MCF 10A (cell line): ENCODE measurements around the gene NPRL2. TPM values are rescaled to one million over a fixed set of nuclear protein-coding genes. Genes with fewer than 3 reads are reported as not detected.

Source experiments
- BruUV-seq: library from RNA; stranded (reverse); fragments of 400-500 nt; replicated peaks from 2 replicates; lab custom pipeline; 2021; lab: Mats Ljungman, UMichigan
- CTCF ChIA-PET: fragments of 300-600 bp; sonication (Branson Sonifier 250); formaldehyde crosslinking; extraction: SDS; loops from one replicate; lab custom pipeline; 2021; ENCODE audit warnings: antibody characterized with exemption, inconsistent platforms; lab: Yijun Ruan, JAX
- POLR2A ChIA-PET: fragments of 300-600, 350-650 bp; sonication (Branson Sonifier 250); formaldehyde crosslinking; extraction: SDS; loops from one replicate; lab custom pipeline; 2020; ENCODE audit warnings: antibody characterized with exemption, inconsistent platforms; lab: Yijun Ruan, JAX
- DNase-seq: peaks from one replicate; pipeline ENCODE4 v3.0.0-alpha.2; 2018; ENCODE audit not compliant: unreplicated experiment
- H3K27ac Mint-ChIP-seq: one replicate; pipeline ENCODE4 v1.8.0; 2022; ENCODE audit warnings: mild to moderate bottlenecking, low read depth, mixed read lengths; ENCODE audit not compliant: unreplicated experiment
- H3K27me3 Mint-ChIP-seq: one replicate; pipeline ENCODE4 v1.8.0; 2022; ENCODE audit warnings: mixed read lengths; ENCODE audit not compliant: insufficient read depth, unreplicated experiment
- H3K36me3 Mint-ChIP-seq: one replicate; pipeline ENCODE4 v1.8.0; 2022; ENCODE audit warnings: mild to moderate bottlenecking, moderate library complexity, mixed read lengths; ENCODE audit not compliant: insufficient read depth, unreplicated experiment
- H3K4me1 Mint-ChIP-seq: one replicate; pipeline ENCODE4 v1.8.0; 2022; ENCODE audit warnings: mixed read lengths; ENCODE audit not compliant: insufficient read depth, unreplicated experiment
- H3K4me3 Mint-ChIP-seq: one replicate; pipeline ENCODE4 v1.8.0; 2022; ENCODE audit warnings: mild to moderate bottlenecking, moderate library complexity, mixed read lengths; ENCODE audit not compliant: unreplicated experiment
- H3K9me3 Mint-ChIP-seq: one replicate; pipeline ENCODE4 v1.8.0; 2022; ENCODE audit warnings: mixed read lengths; ENCODE audit not compliant: unreplicated experiment
- CTCF ChIP-seq: fragments of 200-600 bp; IDR thresholded peaks from one replicate; pipeline ENCODE4 v1.8.0; 2022; ENCODE audit warnings: antibody characterized with exemption, mild to moderate bottlenecking; ENCODE audit not compliant: unreplicated experiment
- intact Hi-C: fragments of 100-400 bp; cut with micrococcal nuclease; formaldehyde crosslinking; loops from 2 replicates; pipeline ENCODE4 v1.14.1; 2022
- total RNA-seq: library from RNA; stranded (reverse); gene quantifications from 2 replicates; pipeline ENCODE4 v1.2.3, GENCODE V29; 2022

NPRL2 gene
- total RNA-seq, 1 experiment from 2014 or later, result 21.1 TPM

- no peak for TF ChIP-seq CTCF
- H3K27me3 Mint-ChIP-seq, result no peaks in the 10 kb centered on the region
- CTCF ChIA-PET, result interaction anchor here (0.5 to 1.4 kb wide), 7 partner anchors 9 to 1316 kb away, joined by 3 to 9 read pairs (median 3); partner anchors contain the start of genes HYAL2, HYAL3, NAA80 and ZMYND10
- no peak for DNase-seq
- peaks cover 43% of the 10 kb centered on the region for H3K36me3 Mint-ChIP-seq
- H3K9me3 Mint-ChIP-seq, result no peaks in the 10 kb centered on the region
- no peak overlapping the region for H3K4me3 Mint-ChIP-seq
- H3K4me1 Mint-ChIP-seq, result peaks cover 25% of the 10 kb centered on the region
- POLR2A ChIA-PET, result interaction anchor here (1.5 kb wide), 1 partner anchor 62 kb away, joined by 3 read pairs; the partner anchor contains the start of gene IFRD2
- no peak overlapping the region for H3K27ac Mint-ChIP-seq
- no TSS peak for BruUV-seq
- intact Hi-C loops, result no loop called here
These were observed 3.7 kb upstream of the NPRL2 start for GRCh38 chr3:50354186-50354764.

DNA sequence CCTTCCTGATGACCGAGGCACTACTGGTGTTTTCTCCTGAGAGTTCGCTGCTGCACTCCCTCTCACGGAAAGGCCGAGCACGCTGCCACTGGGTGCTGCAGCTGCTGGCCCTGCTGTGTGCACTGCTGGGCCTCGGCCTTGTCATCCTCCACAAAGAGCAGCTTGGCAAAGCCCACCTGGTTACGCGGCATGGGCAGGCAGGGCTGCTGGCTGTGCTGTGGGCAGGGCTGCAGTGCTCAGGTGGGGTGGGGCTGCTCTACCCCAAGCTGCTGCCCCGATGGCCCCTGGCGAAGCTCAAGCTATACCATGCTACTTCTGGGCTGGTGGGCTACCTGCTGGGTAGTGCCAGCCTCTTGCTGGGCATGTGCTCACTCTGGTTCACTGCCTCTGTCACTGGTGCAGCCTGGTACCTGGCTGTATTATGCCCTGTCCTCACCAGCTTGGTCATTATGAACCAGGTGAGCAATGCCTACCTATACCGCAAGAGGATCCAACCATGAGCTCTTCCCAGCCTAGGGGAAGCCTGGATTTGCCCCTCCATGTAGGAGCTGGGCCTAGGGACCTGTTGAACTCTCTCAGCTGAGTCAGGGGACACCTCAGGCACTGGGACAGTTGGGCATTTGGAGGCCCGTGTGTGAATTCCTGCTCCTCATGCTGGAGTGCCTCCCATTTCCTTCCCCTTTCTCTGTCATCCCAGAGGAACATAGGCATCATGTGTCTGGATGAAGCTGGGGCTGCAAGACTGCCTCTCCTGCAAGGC lies 2.9 kb upstream of the NPRL2 start:
- Mint-ChIP-seq H3K4me3 (peak overlapping the region; percentile 28), H3K27me3 (no peaks in the 10 kb centered on the region), H3K27ac (no peak overlapping the region), H3K9me3 (no peaks in the 10 kb centered on the region), H3K4me1 (peaks cover 25% of the 10 kb centered on the region), H3K36me3 (peaks cover 46% of the 10 kb centered on the region)
- DNase-seq, result no peak
- intact Hi-C loops, result no loop called here
- ChIA-PET CTCF (interaction anchor here (0.6 to 1.5 kb wide), 10 partner anchors 15 to 1316 kb away, joined by 3 to 15 read pairs (median 3); partner anchors contain the start of genes HYAL2, HYAL3 and NAA80), POLR2A (interaction anchor here (1.7 to 3.6 kb wide), 2 partner anchors 17 to 25 kb away, joined by 14 read pairs; partner anchors contain the start of gene TUSC2)
- BruUV-seq, result no TSS peak
- TF ChIP-seq CTCF, result no peak

DNA sequence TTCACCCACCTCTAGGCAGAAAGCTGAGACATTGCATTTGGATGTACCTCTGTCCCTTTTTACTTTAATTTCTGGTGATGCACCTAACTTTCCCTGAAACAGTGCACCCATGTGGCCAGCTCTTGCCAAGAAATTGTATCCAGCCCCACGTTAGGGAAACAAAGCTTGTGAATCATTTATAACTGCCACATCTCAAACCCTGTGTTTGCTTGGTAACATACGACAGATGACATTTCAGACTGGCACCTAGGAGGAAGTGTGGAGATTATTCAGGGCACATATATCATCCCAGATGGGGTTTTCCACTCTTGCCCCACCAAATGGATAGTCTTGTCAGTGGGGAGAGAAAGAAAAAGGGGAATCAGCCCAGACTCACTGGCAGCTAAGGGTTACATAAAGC lies 2.2 kb upstream of the NPRL2 start:
- CTCF ChIA-PET, result interaction anchor here (0.6 to 1.5 kb wide), 6 partner anchors 15 to 1149 kb away, joined by 3 to 15 read pairs (median 4); no protein-coding TSS in a partner anchor
- peaks cover 25% of the 10 kb centered on the region for H3K4me1 Mint-ChIP-seq
- TF ChIP-seq CTCF, result peak; percentile 19
- H3K36me3 Mint-ChIP-seq, result peaks cover 52% of the 10 kb centered on the region
- POLR2A ChIA-PET, result interaction anchor here (1.7 to 3.6 kb wide), 2 partner anchors 16 to 24 kb away, joined by 14 read pairs; partner anchors contain the start of gene TUSC2
- peak overlapping the region; percentile 28 for H3K4me3 Mint-ChIP-seq
- DNase-seq, result no peak
- intact Hi-C loops, result no loop called here
- H3K27me3 Mint-ChIP-seq, result no peaks in the 10 kb centered on the region
- H3K27ac Mint-ChIP-seq, result no peak overlapping the region
- no peaks in the 10 kb centered on the region for H3K9me3 Mint-ChIP-seq
- BruUV-seq, result no TSS peak

DNA sequence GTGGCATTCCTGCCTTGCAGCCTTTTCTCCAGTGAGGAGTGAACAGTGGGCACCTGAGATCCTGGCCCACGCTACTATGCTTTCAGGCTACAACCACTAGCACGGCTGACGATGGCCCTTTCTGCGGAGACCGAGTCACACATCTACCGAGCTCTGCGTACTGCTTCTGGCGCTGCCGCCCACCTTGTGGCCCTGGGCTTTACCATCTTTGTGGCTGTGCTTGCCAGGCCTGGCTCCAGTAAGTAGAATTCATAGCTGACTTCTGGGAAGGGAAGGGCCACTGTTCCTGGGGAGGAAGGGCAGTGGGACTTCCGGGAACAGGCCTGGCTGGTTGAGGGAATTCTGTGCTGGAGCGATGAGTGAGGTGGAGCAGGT lies 735 bp upstream of the NPRL2 start:
- CTCF ChIA-PET, result interaction anchor here (0.7 to 5.8 kb wide), 3 partner anchors 8 to 264 kb away, joined by 3 to 46 read pairs (median 3); no protein-coding TSS in a partner anchor

More for the DNA sequence above, 735 bp upstream of the NPRL2 start:
- no peaks in the 10 kb centered on the region for H3K27me3 Mint-ChIP-seq
- DNase-seq, result no peak
- POLR2A ChIA-PET, result interaction anchor here (0.8 to 5.2 kb wide), 13 partner anchors 9 to 1321 kb away, joined by 3 to 79 read pairs (median 4); partner anchors contain the start of genes HEMK1, IFRD2, MAPKAPK3 and RASSF1
- H3K36me3 Mint-ChIP-seq, result peaks cover 56% of the 10 kb centered on the region
- TSS peak; percentile 63 for BruUV-seq
- no peaks in the 10 kb centered on the region for H3K9me3 Mint-ChIP-seq
- peaks cover 22% of the 10 kb centered on the region for H3K4me1 Mint-ChIP-seq
- intact Hi-C loops, result no loop called here
- H3K4me3 Mint-ChIP-seq, result peak overlapping the region; percentile 87
- TF ChIP-seq CTCF, result no peak
- H3K27ac Mint-ChIP-seq, result peak overlapping the region; percentile 95
